Activated T-cell treated with anti-CD3 and anti-CD28 coated beads for 48 hours (primary cell): ENCODE measurements around the gene CRABP1.

Experiments used
- DNase-seq: peaks from one replicate; pipeline ENCODE4 v3.0.0-alpha.2; 2020; ENCODE audit warnings: low read depth

Gene CRABP1

GRCh38 chr15:78347586-78348543, 7.7 kb downstream of the CRABP1 start:
- no peak for DNase-seq

- DNase-seq = no peak
These were observed 9.9 kb downstream of the CRABP1 start for GRCh38 chr15:78350058-78350457.

- DNase-seq = no peak
These were observed 11.4 kb downstream of the CRABP1 start for GRCh38 chr15:78351539-78351938.

GRCh38 chr15:78353093-78353492, 12.9 kb downstream of the CRABP1 start:
- no peak for DNase-seq

- DNase-seq = no peak
These were observed 15.0 kb downstream of the CRABP1 start for GRCh38 chr15:78355177-78355576.

GRCh38 chr15:78358102-78358870, 18.1 kb downstream of the CRABP1 start:
- no peak for DNase-seq

GRCh38 chr15:78359041-78359808, 19.1 kb downstream of the CRABP1 start:
- no peak for DNase-seq

- DNase-seq = no peak
These were observed 20.2 kb downstream of the CRABP1 start for GRCh38 chr15:78360367-78360801.

GRCh38 chr15:78360958-78361718, 21.0 kb downstream of the CRABP1 start:
- DNase-seq = no peak

GRCh38 chr15:78361771-78362506, 21.8 kb downstream of the CRABP1 start:
- no peak for DNase-seq

GRCh38 chr15:78362716-78363380, 22.7 kb downstream of the CRABP1 start:
- no peak for DNase-seq

GRCh38 chr15:78363381-78363734, 23.2 kb downstream of the CRABP1 start:
- DNase-seq = no peak

GRCh38 chr15:78364233-78364632, 24.1 kb downstream of the CRABP1 start:
- no peak for DNase-seq

- DNase-seq = no peak
These were observed 25.8 kb downstream of the CRABP1 start for GRCh38 chr15:78365917-78366316.

- no peak for DNase-seq
These were observed 26.2 kb downstream of the CRABP1 start for GRCh38 chr15:78366342-78366741.

GRCh38 chr15:78368651-78369050, 28.5 kb downstream of the CRABP1 start:
- DNase-seq = no peak

- no peak for DNase-seq
These were observed 29.0 kb downstream of the CRABP1 start for GRCh38 chr15:78369161-78369560.

- DNase-seq = no peak
These were observed 29.9 kb downstream of the CRABP1 start for GRCh38 chr15:78370013-78370412.

GRCh38 chr15:78372880-78373279, 32.7 kb downstream of the CRABP1 start:
- DNase-seq = no peak
